ENCODE measurements around the gene TLR3. TPM values are rescaled to one million over a fixed set of nuclear protein-coding genes. Genes with fewer than 3 reads are reported as not detected.
"Not testable (repeated sequence)": the region's sequence is repeated elsewhere in the genome, so short reads cannot be mapped to it uniquely, and the experiment has no call there.

TLR3 gene
- total RNA-seq: 2.8 and 3.6 TPM in 2 replicates
- polyA plus RNA-seq (2012): 2.3 TPM

DNA sequence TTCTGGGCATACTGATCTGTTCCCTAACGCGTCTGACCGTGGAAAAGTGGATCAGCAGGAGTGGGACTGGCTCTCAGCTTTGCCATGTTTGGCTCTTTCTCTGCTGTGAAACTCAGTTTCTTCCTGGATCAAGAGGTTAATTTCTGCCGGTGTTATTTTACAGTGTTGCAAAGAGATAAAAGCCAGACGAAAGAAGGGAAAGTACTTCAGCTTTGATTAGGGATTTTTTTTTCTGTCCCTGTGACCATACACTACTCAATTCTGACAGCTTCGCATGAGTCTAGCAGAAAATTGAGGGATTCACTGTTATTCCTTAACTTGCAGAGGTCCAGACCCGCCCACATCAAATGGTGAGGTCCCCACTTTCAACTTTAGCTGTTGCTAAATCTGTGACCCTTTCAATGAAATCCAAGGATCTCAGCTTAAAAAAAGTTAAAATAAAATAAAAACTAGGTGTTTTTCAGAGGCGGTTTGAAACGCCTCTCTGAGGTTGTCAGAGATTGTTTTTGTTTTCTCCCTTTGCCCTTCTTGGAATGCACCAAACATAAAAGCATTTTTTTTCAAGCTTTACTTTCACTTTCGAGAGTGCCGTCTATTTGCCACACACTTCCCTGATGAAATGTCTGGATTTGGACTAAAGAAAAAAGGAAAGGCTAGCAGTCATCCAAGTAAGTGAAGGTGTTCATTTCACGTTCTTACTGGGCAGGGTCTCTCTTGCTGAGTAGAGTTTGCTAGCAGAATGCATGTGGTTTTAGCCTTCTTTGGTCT is at the start of gene TLR3:
TLR3 (plus strand) TSS at position 576 of the 768 bp plus-strand sequence. CDS start 7,464 bp downstream, outside the sequence.
- DNase-seq (ENCODE audit: low read depth): peak; percentile 49

- DNase-seq (ENCODE audit: low read depth): no peak
These were observed 49.7 kb upstream of the TLR3 start for GRCh38 chr4:186019269-186019668.

GRCh38 chr4:186020106-186020792 is 48.7 kb upstream of the TLR3 start:
- no peak for DNase-seq (ENCODE audit: low read depth)

DNA sequence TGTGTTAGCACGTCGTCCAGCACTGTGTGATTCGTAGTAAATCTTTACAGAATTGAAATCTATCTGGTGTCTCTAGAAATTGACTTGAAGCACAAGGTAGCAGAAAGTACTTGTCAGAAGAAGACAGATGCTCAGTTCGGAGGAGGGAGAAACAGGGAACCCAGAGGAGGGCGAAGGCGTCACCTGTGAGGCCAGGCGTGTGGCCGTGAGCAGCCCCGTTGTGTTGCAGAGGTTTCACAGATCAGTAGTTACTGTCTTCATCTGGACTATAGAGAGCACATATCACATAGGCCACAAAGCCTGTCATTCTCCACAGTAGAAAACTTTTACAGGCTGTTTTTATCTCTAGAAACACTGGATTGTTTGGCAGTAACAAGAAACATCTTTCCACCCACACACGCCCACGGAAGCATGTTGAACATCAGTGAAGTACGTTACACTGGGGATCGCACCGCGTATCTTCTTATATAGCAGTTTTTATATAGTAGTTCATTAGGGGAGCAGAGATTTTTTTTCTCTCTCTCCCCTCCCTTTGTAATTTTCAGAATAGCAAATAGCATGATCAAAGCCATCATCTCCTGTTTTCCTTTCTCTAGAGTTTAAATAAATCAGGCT is 48.1 kb upstream of the TLR3 start:
- no peak for DNase-seq (ENCODE audit: low read depth)

DNA sequence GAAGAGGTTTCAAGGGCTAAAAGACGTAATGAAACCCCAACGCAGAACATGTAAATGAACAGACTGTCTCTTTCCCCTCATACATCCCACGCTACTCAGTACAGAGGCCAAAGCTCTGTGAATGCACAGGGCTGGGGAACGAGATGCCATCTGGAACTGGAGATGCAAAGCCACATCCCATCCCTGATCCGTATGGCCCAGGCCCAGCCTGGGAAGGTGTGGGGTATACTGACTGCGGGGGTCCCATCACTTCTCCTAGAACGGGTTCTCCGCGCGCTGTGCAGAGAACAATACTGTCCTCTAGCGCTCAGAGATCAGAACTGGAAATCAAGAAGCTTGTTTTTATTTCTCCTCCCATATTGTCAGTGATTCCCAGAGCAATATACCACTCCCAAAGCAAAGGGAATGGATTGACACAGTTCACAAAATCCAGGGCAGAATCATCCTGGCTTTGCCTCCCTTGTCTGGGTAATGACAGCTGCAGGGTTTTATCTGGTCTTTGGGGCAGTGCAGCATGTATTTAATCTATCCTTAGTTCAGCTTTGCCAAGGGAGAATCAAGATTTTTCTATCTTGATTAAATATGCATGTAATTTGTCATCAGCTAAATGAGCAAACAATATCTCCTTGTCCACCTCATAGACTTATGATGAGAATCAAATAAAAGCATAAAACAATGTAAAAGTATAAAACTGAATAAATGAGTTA is 47.3 kb upstream of the TLR3 start:
- DNase-seq (ENCODE audit: low read depth): peak; percentile 59

- no peak for DNase-seq (ENCODE audit: low read depth)
These were observed 45.0 kb upstream of the TLR3 start for GRCh38 chr4:186023975-186024374.

DNA sequence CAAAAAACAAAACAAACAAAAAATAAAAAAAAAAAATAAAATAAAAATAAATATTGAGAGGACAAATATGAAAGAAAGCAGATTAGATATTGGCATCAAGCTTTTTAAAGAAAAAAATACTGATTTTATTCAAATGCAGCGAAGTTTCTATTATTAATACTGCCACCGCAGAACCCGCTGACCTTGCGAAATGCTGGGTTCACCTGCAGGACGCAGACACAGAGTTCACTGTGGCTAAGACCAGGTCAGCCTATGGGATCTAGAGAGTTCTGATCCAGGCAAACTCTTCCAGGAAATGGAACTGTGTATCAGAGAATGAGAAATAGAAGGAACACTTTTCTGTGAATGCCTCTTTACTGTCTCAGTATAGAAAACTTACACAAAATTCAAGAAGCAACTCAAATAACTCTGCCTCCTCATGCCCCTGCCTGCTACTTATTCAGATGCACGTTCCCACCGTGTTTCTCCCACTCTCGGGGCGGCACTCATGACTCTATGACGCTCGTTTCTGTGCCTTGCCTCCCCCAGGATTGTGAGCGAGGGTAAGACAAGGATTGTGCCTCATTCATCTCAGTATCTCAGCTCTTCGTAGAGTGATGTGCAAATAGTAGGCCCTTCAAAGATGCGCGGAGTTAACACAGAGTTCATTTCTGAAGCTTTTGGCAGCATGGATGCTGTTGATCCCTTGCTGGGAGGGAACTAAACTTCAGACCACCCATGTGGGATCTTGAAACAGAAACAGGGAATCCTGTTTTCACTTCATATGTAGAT is 44.1 kb upstream of the TLR3 start:
- no peak for DNase-seq (ENCODE audit: low read depth)

DNA sequence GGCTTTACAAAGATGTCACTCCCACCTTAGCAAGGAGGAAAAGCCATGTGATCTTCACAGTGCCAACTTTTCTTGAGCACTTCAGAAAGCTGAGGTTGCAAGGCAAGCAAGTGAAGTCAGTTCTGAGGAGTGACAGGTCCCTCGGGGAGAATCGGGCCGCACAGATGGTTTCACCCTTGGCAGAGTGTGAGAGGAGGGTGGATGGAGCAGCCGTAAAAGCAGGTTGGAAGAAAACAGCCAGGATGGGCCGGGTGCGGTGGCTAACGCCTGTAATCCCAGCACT is 43.6 kb upstream of the TLR3 start:
- no peak for DNase-seq (ENCODE audit: low read depth)

DNA sequence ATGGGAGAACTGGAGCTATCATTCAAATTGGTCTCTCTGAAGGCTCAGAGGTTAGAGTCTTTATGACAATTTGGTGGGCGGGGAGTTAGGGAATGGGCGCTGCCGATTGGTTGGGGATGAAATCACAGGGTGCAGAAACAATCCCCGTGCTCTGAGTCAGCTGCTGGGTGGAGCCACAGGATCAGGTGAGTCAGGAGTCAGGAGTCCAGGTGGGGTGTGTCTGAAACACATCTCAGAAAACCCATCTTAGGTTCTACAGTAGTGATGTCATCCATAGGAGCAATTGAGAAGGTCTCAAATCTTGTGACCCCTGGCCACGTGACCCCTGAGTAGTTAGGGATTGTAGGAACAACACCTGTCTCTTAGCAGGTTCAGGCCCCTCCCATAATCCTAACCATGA is 41.6 kb upstream of the TLR3 start:
- no peak for DNase-seq (ENCODE audit: low read depth)

DNA sequence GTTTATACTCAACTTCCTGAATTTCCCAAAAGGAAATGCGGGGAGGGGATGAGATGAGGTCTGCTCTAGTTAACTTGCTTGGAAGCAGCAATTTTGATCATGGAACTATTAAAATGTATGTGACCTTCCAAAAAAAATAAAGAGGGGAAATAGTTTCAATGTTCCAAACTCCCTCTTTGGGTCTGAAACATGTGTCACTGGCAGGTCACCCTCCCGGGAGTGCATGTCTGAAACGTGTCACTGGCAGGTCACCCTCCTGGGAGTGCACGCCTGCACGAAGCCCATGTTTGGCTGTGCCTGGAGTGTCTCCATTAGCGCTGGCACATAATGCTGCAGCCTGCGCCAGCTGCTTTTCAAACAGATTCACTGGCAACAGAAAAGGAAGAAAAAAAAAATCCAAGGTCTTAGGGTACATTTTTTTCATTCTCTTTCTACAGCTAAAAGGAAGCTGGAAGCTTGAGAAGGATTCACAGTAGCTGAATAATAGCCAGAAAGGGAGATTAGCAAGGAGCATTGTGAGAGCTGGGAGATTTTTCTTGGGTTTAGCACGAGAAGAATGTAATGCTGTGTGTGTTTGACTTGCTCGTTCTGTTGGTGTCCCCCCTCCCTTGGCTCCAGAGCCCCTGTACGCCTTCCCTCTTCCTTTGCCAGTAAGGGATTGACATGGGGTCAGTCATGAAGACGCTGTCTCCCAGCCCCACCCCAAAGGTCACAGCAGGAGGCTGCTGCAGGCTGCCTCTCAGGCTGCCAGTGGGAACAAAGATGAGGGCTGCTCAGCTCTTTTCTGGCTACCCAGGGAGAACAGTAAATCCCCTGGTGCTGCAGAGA is 39.2 kb upstream of the TLR3 start:
- DNase-seq (ENCODE audit: low read depth): peak; percentile 63

GRCh38 chr4:186030399-186030775 is 38.6 kb upstream of the TLR3 start:
- DNase-seq (ENCODE audit: low read depth): no peak

- no peak for DNase-seq (ENCODE audit: low read depth)
These were observed 38.2 kb upstream of the TLR3 start for GRCh38 chr4:186030795-186031194.

GRCh38 chr4:186032259-186032658 is 36.7 kb upstream of the TLR3 start:
- DNase-seq (ENCODE audit: low read depth): no peak

DNA sequence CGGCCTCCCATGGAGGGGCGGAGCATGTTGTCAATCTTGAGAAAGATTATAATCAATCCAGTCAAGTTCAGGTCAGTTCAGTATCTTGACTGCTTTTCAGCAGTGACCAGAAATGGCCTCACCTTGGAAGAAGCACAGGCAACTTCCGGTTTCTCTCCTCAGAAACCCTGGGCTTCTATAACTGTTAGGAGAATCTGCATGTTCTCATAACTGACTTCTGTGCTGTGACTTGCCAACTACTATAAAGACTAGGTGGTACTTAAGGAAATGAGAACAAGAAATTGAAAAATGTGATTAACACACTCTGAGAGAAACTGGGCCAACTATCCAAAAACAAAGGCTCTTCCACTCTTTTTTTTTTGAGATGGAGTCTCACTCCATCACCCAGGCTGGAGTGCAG is 35.9 kb upstream of the TLR3 start:
- no peak for DNase-seq (ENCODE audit: low read depth)

- DNase-seq (ENCODE audit: low read depth): not testable (repeated sequence)
These were observed 34.3 kb upstream of the TLR3 start for GRCh38 chr4:186034613-186035012.

- no peak for DNase-seq (ENCODE audit: low read depth)
These were observed 31.9 kb upstream of the TLR3 start for GRCh38 chr4:186036976-186037581.

- peak; percentile 83 for DNase-seq (ENCODE audit: low read depth)
These were observed 31.0 kb upstream of the TLR3 start for GRCh38 chr4:186037692-186038658.

GRCh38 chr4:186039697-186040096 is 29.3 kb upstream of the TLR3 start:
- DNase-seq (ENCODE audit: low read depth): no peak

DNA sequence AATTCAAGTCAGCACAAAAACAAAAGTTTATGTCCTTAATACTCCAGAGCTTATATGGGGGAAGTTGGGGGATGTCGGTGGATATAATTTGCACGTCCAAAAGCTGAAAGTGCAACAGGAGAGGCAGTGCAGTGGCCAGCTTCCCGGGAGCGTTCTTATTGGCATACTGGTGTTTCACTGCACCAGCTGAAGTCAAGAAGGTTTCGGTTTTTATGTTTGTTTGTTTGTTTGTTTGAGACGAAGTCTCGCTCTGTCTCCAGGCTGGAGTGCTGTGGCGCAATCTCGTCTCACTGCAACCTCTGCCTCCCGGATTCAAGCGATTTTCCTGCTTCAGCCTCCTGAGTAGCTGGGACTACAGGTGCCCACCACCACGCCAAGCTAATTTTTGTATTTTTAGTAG is 28.6 kb upstream of the TLR3 start:
- no peak for DNase-seq (ENCODE audit: low read depth)

Data from myocyte (in vitro differentiated cells).